Muscle layer of colon (tissue), 2 donors: ENCODE data around the gene ZNFX1.
A peak's percentile ranks its signal among the peaks of the same experiment; 100 is the strongest.
"Not testable (repeated sequence)": the region's sequence is repeated elsewhere in the genome, so short reads cannot be mapped to it uniquely, and the experiment has no call there.

Experiments used
- H3K27ac ChIP-seq: one replicate; pipeline ENCODE4 v1.7.0; 2013; ENCODE audit warnings: low read depth, mild to moderate bottlenecking, low read length, moderate library complexity
- H3K27me3 ChIP-seq, 2 donors: one replicate each; pipeline ENCODE4 v1.7.0; 2013; ENCODE audit warnings: low read length in 2 of 2, mild to moderate bottlenecking in 2 of 2; ENCODE audit not compliant: insufficient read depth in 2 of 2, control insufficient read depth in 1 of 2
- H3K36me3 ChIP-seq: one replicate; pipeline ENCODE4 v1.7.0; 2013; ENCODE audit warnings: mild to moderate bottlenecking, low read length; ENCODE audit not compliant: insufficient read depth
- H3K4me1 ChIP-seq: one replicate; pipeline ENCODE4 v1.7.0; 2013; ENCODE audit warnings: mild to moderate bottlenecking, low read length; ENCODE audit not compliant: insufficient read depth
- H3K4me3 ChIP-seq, 2 donors: one replicate each; pipeline ENCODE4 v1.7.0; 2013; ENCODE audit warnings: low read length in 2 of 2, low read depth in 1 of 2, mild to moderate bottlenecking in 1 of 2, moderate library complexity in 1 of 2
- H3K9ac ChIP-seq: one replicate; pipeline ENCODE4 v1.7.0; 2013; ENCODE audit warnings: low read length
- H3K9me3 ChIP-seq: one replicate; pipeline ENCODE4 v1.7.0; 2013; ENCODE audit warnings: mild to moderate bottlenecking, low read length
- donor health status: abdominal sarcoma.
- donor health status: Adenocarcinoma of cecum.

Gene ZNFX1

GRCh38 chr20:49278036-49278817 is at the start of gene ZNFX1:
Gene ZNFX1, minus strand, starts transcription at chr20:49278057. Its CDS starts 2,218 bp downstream, at chr20:49275839.
- peaks cover 59% of the 10 kb centered on the region for H3K4me1 ChIP-seq
- peaks cover 8% of the 10 kb centered on the region for H3K9me3 ChIP-seq
- H3K36me3 ChIP-seq: peaks cover 49% of the 10 kb centered on the region
- peak within 1 kb of the TSS; percentile 77 to 94 for H3K4me3 ChIP-seq
- peak within 1 kb of the TSS; percentile 84 for H3K9ac ChIP-seq
- H3K27me3 ChIP-seq: no peaks in the 10 kb centered on the region
- H3K27ac ChIP-seq: peak within 1 kb of the TSS; percentile 70

- no peak overlapping the region for H3K9ac ChIP-seq
- no peaks in the 10 kb centered on the region for H3K36me3 ChIP-seq
- H3K4me3 ChIP-seq: no peak overlapping the region
- H3K27ac ChIP-seq: no peak overlapping the region
- H3K9me3 ChIP-seq: no peaks in the 10 kb centered on the region
- peaks cover 12% of the 10 kb centered on the region for H3K4me1 ChIP-seq
- H3K27me3 ChIP-seq: no peaks in the 10 kb centered on the region
Measured at GRCh38 chr20:49326026-49326425, 48.2 kb upstream of the ZNFX1 start.

GRCh38 chr20:49324306-49324705 is 46.4 kb upstream of the ZNFX1 start:
- Histone ChIP-seq H3K4me1 (peaks cover 13% of the 10 kb centered on the region), H3K27me3 (peaks cover 4 to 13% of the 10 kb centered on the region in 2 donors), H3K4me3 (no peak overlapping the region), H3K9ac (no peak overlapping the region), H3K27ac (no peak overlapping the region), H3K9me3 (no peaks in the 10 kb centered on the region), H3K36me3 (no peaks in the 10 kb centered on the region)

- H3K4me3 ChIP-seq: no peak overlapping the region
- H3K4me1 ChIP-seq: peaks cover 15% of the 10 kb centered on the region
- H3K27me3 ChIP-seq: peaks cover 10 to 19% of the 10 kb centered on the region in 2 donors
- no peak overlapping the region for H3K9ac ChIP-seq
- no peak overlapping the region for H3K27ac ChIP-seq
- H3K9me3 ChIP-seq: no peaks in the 10 kb centered on the region
- H3K36me3 ChIP-seq: no peaks in the 10 kb centered on the region
Measured at GRCh38 chr20:49323622-49324238, 45.9 kb upstream of the ZNFX1 start.

GRCh38 chr20:49320460-49320859 is 42.6 kb upstream of the ZNFX1 start:
- no peak overlapping the region for H3K4me3 ChIP-seq
- H3K27ac ChIP-seq: no peak overlapping the region
- peaks cover 15 to 40% of the 10 kb centered on the region in 2 donors for H3K27me3 ChIP-seq
- no peaks in the 10 kb centered on the region for H3K36me3 ChIP-seq
- no peaks in the 10 kb centered on the region for H3K9me3 ChIP-seq
- H3K4me1 ChIP-seq: peaks cover 3% of the 10 kb centered on the region
- H3K9ac ChIP-seq: no peak overlapping the region

GRCh38 chr20:49319208-49319809 is 41.5 kb upstream of the ZNFX1 start:
- Histone ChIP-seq H3K4me3 (no peak overlapping the region), H3K27ac (no peak overlapping the region), H3K36me3 (no peaks in the 10 kb centered on the region), H3K9ac (no peak overlapping the region), H3K9me3 (no peaks in the 10 kb centered on the region), H3K27me3 (peaks cover 15 to 40% of the 10 kb centered on the region in 2 donors), H3K4me1 (peaks cover 3% of the 10 kb centered on the region)

GRCh38 chr20:49318430-49319207 is 40.8 kb upstream of the ZNFX1 start:
- Histone ChIP-seq H3K4me3 (peak overlapping the region in 1 of 2 donors; percentile 57), H3K9ac (no peak overlapping the region), H3K4me1 (peaks cover 3% of the 10 kb centered on the region), H3K27me3 (peaks cover 15 to 40% of the 10 kb centered on the region in 2 donors), H3K9me3 (no peaks in the 10 kb centered on the region), H3K36me3 (no peaks in the 10 kb centered on the region), H3K27ac (no peak overlapping the region)

- Histone ChIP-seq H3K4me1 (peaks cover 3% of the 10 kb centered on the region), H3K27ac (no peak overlapping the region), H3K9me3 (no peaks in the 10 kb centered on the region), H3K9ac (no peak overlapping the region), H3K4me3 (no peak overlapping the region), H3K27me3 (peaks cover 15 to 40% of the 10 kb centered on the region in 2 donors), H3K36me3 (no peaks in the 10 kb centered on the region)
Measured at GRCh38 chr20:49318091-49318429, 40.2 kb upstream of the ZNFX1 start.

- peaks cover 3% of the 10 kb centered on the region for H3K4me1 ChIP-seq
- no peak overlapping the region for H3K27ac ChIP-seq
- H3K36me3 ChIP-seq: no peaks in the 10 kb centered on the region
- no peak overlapping the region for H3K4me3 ChIP-seq
- peaks cover 15 to 40% of the 10 kb centered on the region in 2 donors for H3K27me3 ChIP-seq
- H3K9ac ChIP-seq: no peak overlapping the region
- H3K9me3 ChIP-seq: no peaks in the 10 kb centered on the region
Measured at GRCh38 chr20:49316704-49317103, 38.8 kb upstream of the ZNFX1 start.

- H3K27me3 ChIP-seq: peaks cover 15 to 39% of the 10 kb centered on the region in 2 donors
- no peaks in the 10 kb centered on the region for H3K36me3 ChIP-seq
- no peak overlapping the region for H3K4me3 ChIP-seq
- peaks cover 3% of the 10 kb centered on the region for H3K4me1 ChIP-seq
- H3K9me3 ChIP-seq: no peaks in the 10 kb centered on the region
- H3K27ac ChIP-seq: no peak overlapping the region
- H3K9ac ChIP-seq: no peak overlapping the region
Measured at GRCh38 chr20:49315580-49315979, 37.7 kb upstream of the ZNFX1 start.

GRCh38 chr20:49314052-49314451 is 36.2 kb upstream of the ZNFX1 start:
- not testable (repeated sequence) for H3K36me3 ChIP-seq, H3K27ac ChIP-seq

More at GRCh38 chr20:49314052-49314451, 36.2 kb upstream of the ZNFX1 start:
- H3K9ac ChIP-seq, H3K9me3 ChIP-seq, H3K4me3 ChIP-seq, H3K4me1 ChIP-seq: not testable (repeated sequence)
- H3K27me3 ChIP-seq: peaks cover 8 to 24% of the 10 kb centered on the region in 2 donors
